ENCODE data around the gene GET4. TPM values are rescaled to one million over a fixed set of nuclear protein-coding genes. Genes with fewer than 3 reads are reported as not detected.

Gene GET4
- total and polyA plus RNA-seq, 10 of the 15 experiments (the other 5 are each of a cell fraction or from before 2014, with no cell fraction given) = 0.66 to 73.8 (median 34.0) TPM

DNA sequence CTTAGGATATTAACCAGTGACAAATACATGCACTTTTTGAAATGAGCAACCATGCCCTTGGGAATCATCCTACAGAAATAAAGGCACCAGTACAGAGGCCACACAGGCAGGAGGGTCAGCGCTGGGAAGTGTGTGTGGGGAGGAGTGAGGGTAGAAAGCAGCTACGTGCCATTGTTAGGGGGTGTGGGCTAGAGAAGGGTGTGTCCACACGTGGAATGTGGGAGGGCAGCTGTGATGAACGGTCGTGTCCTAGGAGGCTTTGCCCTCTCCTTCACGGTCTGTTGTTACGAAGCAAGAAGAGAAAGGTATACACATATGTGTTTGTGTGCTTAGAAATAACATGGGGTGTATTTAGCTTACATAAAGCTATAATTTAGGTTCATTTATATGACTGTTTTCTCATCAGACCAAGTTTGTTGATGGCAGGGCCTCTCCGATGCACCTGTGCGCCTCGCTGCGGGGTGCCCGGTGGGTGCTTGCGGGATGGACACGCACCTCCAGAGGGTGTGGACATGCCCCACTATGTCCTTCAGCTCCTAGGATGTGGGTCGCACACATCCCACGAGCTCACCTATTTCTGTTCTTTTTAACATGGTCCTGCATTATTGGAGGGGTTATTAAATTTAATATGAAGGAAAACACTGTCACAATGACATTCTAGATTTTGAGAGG, 16.9 kb upstream of the GET4 start:
- H3K79me2 ChIP-seq (ENCODE audit: control insufficient read depth, insufficient read depth, low read length) = no peaks in the 10 kb centered on the region
- in situ Hi-C loops (cut with MboI) (no loop called here), intact Hi-C loops (cut with micrococcal nuclease; ENCODE audit: unreplicated experiment) (no loop called here)
- BruUV-seq (replicated peaks) = no TSS peak
- no peak overlapping the region for H2AFZ ChIP-seq (ENCODE audit: control insufficient read depth, low read depth, low read length)
- no peak overlapping the region for H3K4me3 ChIP-seq
- no peaks in the 10 kb centered on the region for H4K20me1 ChIP-seq (ENCODE audit: control insufficient read depth, insufficient read depth)
- H3K36me3 ChIP-seq (ENCODE audit: control insufficient read depth in 2 of 2, insufficient read depth in 2 of 2, low read length in 1 of 2) = peaks cover 24 to 53% of the 10 kb centered on the region in 2 experiments
- FAIRE-seq (no peak), ATAC-seq (no peak), DNase-seq (ENCODE audit: low read depth, low spot score) (no peak)
- no peak overlapping the region for H3K4me2 ChIP-seq (ENCODE audit: control insufficient read depth, insufficient read depth)
- ChIA-PET CTCF (no interaction called here), SMC1A (ENCODE audit: uncharacterized antibody, unreplicated experiment) (no interaction called here), POLR2A (no interaction called here), RAD21 (ENCODE audit: unreplicated experiment) (no interaction called here)
- no peak overlapping the region for H3K27ac ChIP-seq (ENCODE audit: control insufficient read depth, insufficient read depth)
- TF ChIP-seq ASH2L (IDR thresholded peaks at IDR 0.05; ENCODE audit: borderline replicate concordance, low read depth) = no peak
- TF ChIP-seq MTA3 (IDR thresholded peaks at IDR 0.05; ENCODE audit: borderline replicate concordance, low read length) = no peak
- no peak for TF ChIP-seq BMI1 (IDR thresholded peaks at IDR 0.05; ENCODE audit: borderline replicate concordance)
- no peak for TF ChIP-seq CHD2 (IDR thresholded peaks at IDR 0.05; ENCODE audit: borderline replicate concordance, low read depth, low read length)
- no peak for TF ChIP-seq ZNF274 (IDR thresholded peaks at IDR 0.05; ENCODE audit: insufficient read depth, insufficient read length)
- TF ChIP-seq TARDBP (IDR thresholded peaks at IDR 0.05; ENCODE audit: borderline replicate concordance) = no peak
- no peak for TF ChIP-seq MYB (IDR thresholded peaks at IDR 0.05; ENCODE audit: borderline replicate concordance, low read depth, low read length)
- TF ChIP-seq NFYB (IDR thresholded peaks at IDR 0.05; ENCODE audit: insufficient read depth, low read depth, low read length) = no peak
- no peak for TF ChIP-seq EED (IDR thresholded peaks at IDR 0.05; ENCODE audit: low read depth)
- H3K9ac ChIP-seq (ENCODE audit: control insufficient read depth, insufficient read depth, low read length) = no peak overlapping the region
- WGBS (ENCODE audit: insufficient coverage, insufficient replicate concordance, low lambda C conversion rate, missing lambda C conversion rate) = 94% methylated on average over 16 of the region's 16 CpGs
- H3K4me1 ChIP-seq (ENCODE audit: control insufficient read depth, insufficient read depth, low read length) = no peaks in the 10 kb centered on the region
- no peaks in the 10 kb centered on the region for H3K27me3 ChIP-seq (replicated peaks in 1 of 2; ENCODE audit: control insufficient read depth in 2 of 2, insufficient read depth in 2 of 2, low read length in 1 of 2)
- H3K9me3 ChIP-seq (replicated peaks; ENCODE audit: control insufficient read depth, insufficient read depth, low read length) = no peaks in the 10 kb centered on the region

DNA sequence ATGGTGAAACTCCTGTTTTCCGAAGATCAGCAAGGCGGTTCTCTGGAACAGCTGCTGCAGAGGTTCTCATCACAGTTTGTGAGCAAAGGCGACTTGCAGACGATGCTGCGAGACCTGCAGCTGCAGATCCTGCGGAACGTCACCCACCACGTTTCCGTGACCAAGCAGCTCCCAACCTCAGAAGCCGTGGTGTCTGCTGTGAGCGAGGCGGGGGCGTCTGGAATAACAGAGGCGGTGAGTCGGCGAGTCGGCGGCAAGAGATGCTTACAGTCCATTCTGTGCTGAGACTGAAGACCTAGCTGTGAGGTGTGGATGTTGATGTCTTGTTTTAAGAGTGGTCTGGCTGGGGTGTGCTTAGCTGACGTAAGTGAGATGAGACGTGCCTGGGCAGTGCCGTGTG, 16.2 kb upstream of the GET4 start:
- CTCF ChIA-PET = no interaction called here
- no peaks in the 10 kb centered on the region for H3K9me3 ChIP-seq (replicated peaks; ENCODE audit: control insufficient read depth, insufficient read depth, low read length)
- in situ Hi-C loops (cut with MboI) = no loop called here

More for the DNA sequence above, 16.2 kb upstream of the GET4 start:
- Histone ChIP-seq H3K27ac (ENCODE audit: control insufficient read depth, insufficient read depth) (no peak overlapping the region), H3K79me2 (ENCODE audit: control insufficient read depth, insufficient read depth, low read length) (no peaks in the 10 kb centered on the region), H3K4me2 (ENCODE audit: control insufficient read depth, insufficient read depth) (no peak overlapping the region), H2AFZ (ENCODE audit: control insufficient read depth, low read depth, low read length) (no peak overlapping the region), H3K4me1 (ENCODE audit: control insufficient read depth, insufficient read depth, low read length) (no peaks in the 10 kb centered on the region), H3K4me3 (no peak overlapping the region), H3K27me3 (replicated peaks in 1 of 2; ENCODE audit: control insufficient read depth in 2 of 2, insufficient read depth in 2 of 2, low read length in 1 of 2) (no peaks in the 10 kb centered on the region), H3K36me3 (ENCODE audit: control insufficient read depth in 2 of 2, insufficient read depth in 2 of 2, low read length in 1 of 2) (peaks cover 23 to 47% of the 10 kb centered on the region in 2 experiments), H4K20me1 (ENCODE audit: control insufficient read depth, insufficient read depth) (no peaks in the 10 kb centered on the region), H3K9ac (ENCODE audit: control insufficient read depth, insufficient read depth, low read length) (no peak overlapping the region)
- TF ChIP-seq LARP7 (IDR thresholded peaks at IDR 0.05) (no peak), ZNF217 (IDR thresholded peaks at IDR 0.05) (no peak), RUNX3 (IDR thresholded peaks at IDR 0.05; ENCODE audit: low read length) (no peak)
- TF ChIP-seq, protein P1, sequence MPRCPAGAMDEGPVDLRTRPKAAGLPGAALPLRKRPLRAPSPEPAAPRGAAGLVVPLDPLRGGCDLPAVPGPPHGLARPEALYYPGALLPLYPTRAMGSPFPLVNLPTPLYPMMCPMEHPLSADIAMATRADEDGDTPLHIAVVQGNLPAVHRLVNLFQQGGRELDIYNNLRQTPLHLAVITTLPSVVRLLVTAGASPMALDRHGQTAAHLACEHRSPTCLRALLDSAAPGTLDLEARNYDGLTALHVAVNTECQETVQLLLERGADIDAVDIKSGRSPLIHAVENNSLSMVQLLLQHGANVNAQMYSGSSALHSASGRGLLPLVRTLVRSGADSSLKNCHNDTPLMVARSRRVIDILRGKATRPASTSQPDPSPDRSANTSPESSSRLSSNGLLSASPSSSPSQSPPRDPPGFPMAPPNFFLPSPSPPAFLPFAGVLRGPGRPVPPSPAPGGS (IDR thresholded peaks at IDR 0.05; ENCODE audit: borderline replicate concordance, insufficient read depth, low read depth, low read length, poor library complexity, severe bottlenecking) = peak; percentile 29
- DNase-seq (ENCODE audit: low read depth, low spot score) (no peak), FAIRE-seq (no peak), ATAC-seq (no peak)
- ChIA-PET RAD21 (ENCODE audit: unreplicated experiment) (no interaction called here), SMC1A (ENCODE audit: uncharacterized antibody, unreplicated experiment) (no interaction called here), POLR2A (no interaction called here)
- 94% methylated on average over 20 of the region's 21 CpGs for WGBS (ENCODE audit: insufficient coverage, insufficient replicate concordance, low lambda C conversion rate, missing lambda C conversion rate)
- intact Hi-C loops (cut with micrococcal nuclease; ENCODE audit: unreplicated experiment) = no loop called here
- no TSS peak for BruUV-seq (replicated peaks)
